Ecto neural progenitor cell (in vitro differentiated cells): ENCODE measurements around the gene FOXA3.

Source experiments
- DNase-seq: peaks from one replicate; pipeline ENCODE4 v3.0.0-alpha.2; 2018; ENCODE audit warnings: low spot score

FOXA3 gene

DNA sequence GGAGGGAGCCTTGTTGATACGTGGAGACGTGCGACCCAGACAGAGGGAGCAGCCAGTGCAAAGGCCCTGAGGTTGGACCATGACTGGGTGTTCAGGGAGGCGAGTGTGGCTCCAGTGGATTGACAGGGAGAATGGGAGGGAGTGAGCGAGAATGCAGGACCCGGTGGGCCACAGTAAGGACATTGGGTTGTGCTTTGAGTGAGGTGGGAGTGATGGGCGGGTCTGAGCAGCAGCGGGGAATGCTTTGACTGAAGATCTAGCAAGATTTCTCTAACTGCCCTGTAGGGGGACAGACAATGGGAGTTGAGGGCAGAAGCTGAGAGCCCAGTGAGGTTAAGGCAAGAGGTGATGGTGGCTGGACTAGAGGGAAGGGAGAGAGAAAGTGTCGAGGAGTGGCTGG, 58.2 kb downstream of the FOXA3 start:
- no peak for DNase-seq
